HG03060 (cell line): ENCODE measurements around the gene NRXN2.

Experiments
- ATAC-seq: cut with Tn5 transposase; IDR thresholded peaks from one replicate; pipeline ENCODE4 v1.9.1; 2021; ENCODE audit warnings: low read depth, moderate number of reproducible peaks; ENCODE audit not compliant: unreplicated experiment

Gene NRXN2

GRCh38 chr11:64723117-64723906 is at the start of gene NRXN2:
TSS of gene NRXN2 (minus strand) at chr11:64723197. CDS start at chr11:64713699, 9,498 bp downstream.
- ATAC-seq = no peak

- no peak for ATAC-seq
Measured at GRCh38 chr11:64772303-64773018, 49.5 kb upstream of the NRXN2 start.

GRCh38 chr11:64771861-64772260 is 48.9 kb upstream of the NRXN2 start:
- ATAC-seq = no peak

- ATAC-seq = no peak
Measured at GRCh38 chr11:64770120-64770519, 47.1 kb upstream of the NRXN2 start.

GRCh38 chr11:64769283-64769682 is 46.3 kb upstream of the NRXN2 start:
- no peak for ATAC-seq

GRCh38 chr11:64768300-64768694 is 45.3 kb upstream of the NRXN2 start:
- ATAC-seq = no peak

- ATAC-seq = no peak
Measured at GRCh38 chr11:64767344-64768299, 44.6 kb upstream of the NRXN2 start.

- ATAC-seq = no peak
Measured at GRCh38 chr11:64766881-64767280, 43.9 kb upstream of the NRXN2 start.

GRCh38 chr11:64765851-64766665 is 43.1 kb upstream of the NRXN2 start:
- no peak for ATAC-seq

GRCh38 chr11:64765291-64765850 is 42.4 kb upstream of the NRXN2 start:
- ATAC-seq = no peak

- ATAC-seq = no peak
Measured at GRCh38 chr11:64764753-64765152, 41.8 kb upstream of the NRXN2 start.

- no peak for ATAC-seq
Measured at GRCh38 chr11:64764040-64764611, 41.1 kb upstream of the NRXN2 start.

GRCh38 chr11:64763526-64764039 is 40.6 kb upstream of the NRXN2 start:
- ATAC-seq = no peak

- no peak for ATAC-seq
Measured at GRCh38 chr11:64762674-64763525, 39.9 kb upstream of the NRXN2 start.

GRCh38 chr11:64762277-64762673 is 39.3 kb upstream of the NRXN2 start:
- no peak for ATAC-seq

- ATAC-seq = no peak
Measured at GRCh38 chr11:64760759-64761420, 37.9 kb upstream of the NRXN2 start.
